Trophoblast cell (in vitro differentiated cells and primary cell): Measurements from ENCODE around the gene ELOF1.

Experiments
- DNase-seq, 2 donors: peaks; one replicate each; pipeline ENCODE4 v3.0.0-alpha.2; 2016
- H2AFZ ChIP-seq: 2 replicates; pipeline ENCODE4 v1.6.1; 2013; ENCODE audit warnings: low read length, moderate library complexity, mild to moderate bottlenecking; ENCODE audit not compliant: insufficient read depth, poor library complexity
- H2AK5ac ChIP-seq: 2 replicates; pipeline ENCODE4 v1.6.1; 2013; ENCODE audit warnings: mild to moderate bottlenecking, low read length
- H2BK120ac ChIP-seq: 2 replicates; pipeline ENCODE4 v1.6.1; 2013; ENCODE audit warnings: low read length, mild to moderate bottlenecking, moderate library complexity; ENCODE audit not compliant: insufficient read depth, poor library complexity
- H2BK12ac ChIP-seq: 2 replicates; pipeline ENCODE4 v1.6.1; 2013; ENCODE audit warnings: mild to moderate bottlenecking, low read length, moderate library complexity
- H2BK5ac ChIP-seq: 2 replicates; pipeline ENCODE4 v1.6.1; 2013; ENCODE audit warnings: low read length, low read depth, moderate library complexity, mild to moderate bottlenecking; ENCODE audit not compliant: poor library complexity
- H3K14ac ChIP-seq: 2 replicates; pipeline ENCODE4 v1.6.1; 2013; ENCODE audit warnings: mild to moderate bottlenecking, low read length
- H3K18ac ChIP-seq: 2 replicates; pipeline ENCODE4 v1.6.1; 2013; ENCODE audit warnings: mild to moderate bottlenecking, low read length
- H3K23ac ChIP-seq: 2 replicates; pipeline ENCODE4 v1.6.1; 2013; ENCODE audit warnings: low read length
- H3K27ac ChIP-seq: 2 replicates; pipeline ENCODE4 v1.5.1; 2013; ENCODE audit warnings: low read depth, mild to moderate bottlenecking, inconsistent platforms, low read length, moderate library complexity
- H3K27me3 ChIP-seq: 2 replicates; pipeline ENCODE4 v1.6.1; 2013; ENCODE audit warnings: inconsistent platforms, mild to moderate bottlenecking, low read length, moderate library complexity; ENCODE audit not compliant: insufficient read depth
- H3K36me3 ChIP-seq, 2 experiments: 1 replicate in 1 of 2; 2 replicates in 1 of 2; pipeline ENCODE4 v1.6.1; 2013; ENCODE audit warnings: low read length in 2 of 2, mild to moderate bottlenecking in 2 of 2, moderate library complexity in 1 of 2; ENCODE audit not compliant: insufficient read depth in 2 of 2, control insufficient read depth in 1 of 2
- H3K4ac ChIP-seq: 2 replicates; pipeline ENCODE4 v1.6.1; 2013; ENCODE audit warnings: low read depth, mild to moderate bottlenecking, low read length, moderate library complexity
- H3K4me1 ChIP-seq, 2 experiments: 1 replicate in 1 of 2; 2 replicates in 1 of 2; pipeline ENCODE4 v1.6.1; 2013; ENCODE audit warnings: low read length in 2 of 2, mild to moderate bottlenecking in 2 of 2, moderate library complexity in 1 of 2; ENCODE audit not compliant: insufficient read depth in 2 of 2, control insufficient read depth in 1 of 2
- H3K4me2 ChIP-seq: 2 replicates; pipeline ENCODE4 v1.6.1; 2013; ENCODE audit warnings: inconsistent platforms, mild to moderate bottlenecking, low read length, moderate library complexity
- H3K4me3 ChIP-seq: 2 replicates; pipeline ENCODE4 v1.5.1; 2013; ENCODE audit warnings: mild to moderate bottlenecking, low read depth, low read length, inconsistent platforms
- H3K79me1 ChIP-seq: one replicate; pipeline ENCODE4 v1.6.1; 2013; ENCODE audit warnings: low read length
- H3K79me2 ChIP-seq: 2 replicates; pipeline ENCODE4 v1.6.1; 2013; ENCODE audit warnings: low read length, mild to moderate bottlenecking; ENCODE audit not compliant: control insufficient read depth, insufficient read depth, poor library complexity
- H3K9ac ChIP-seq: 2 replicates; pipeline ENCODE4 v1.6.1; 2013; ENCODE audit warnings: mild to moderate bottlenecking, low read length
- H3K9me3 ChIP-seq: 2 replicates; pipeline ENCODE4 v1.6.1; 2013; ENCODE audit warnings: low read depth, mild to moderate bottlenecking, control low read depth, inconsistent platforms, low read length; ENCODE audit not compliant: insufficient read depth
- H4K12ac ChIP-seq: 2 replicates; pipeline ENCODE4 v1.6.1; 2013; ENCODE audit warnings: low read depth, mild to moderate bottlenecking, low read length, moderate library complexity
- H4K8ac ChIP-seq: 2 replicates; pipeline ENCODE4 v1.6.1; 2013; ENCODE audit warnings: low read depth, mild to moderate bottlenecking, low read length, moderate library complexity
- H4K91ac ChIP-seq: one replicate; pipeline ENCODE4 v1.6.1; 2013; ENCODE audit warnings: low read depth, mild to moderate bottlenecking, low read length, moderate library complexity
- WGBS: extraction: QIAGEN DNeasy Blood & Tissue Kit; methylation state at CpG from one replicate; pipeline ENCODE4 v1.1.7; 2013; ENCODE audit warnings: missing lambda C conversion rate; ENCODE audit not compliant: insufficient read length, insufficient coverage; ENCODE audit errors: extremely low coverage; 5-methylcytosine and 5-hydroxymethylcytosine counted together

ELOF1 gene

DNA sequence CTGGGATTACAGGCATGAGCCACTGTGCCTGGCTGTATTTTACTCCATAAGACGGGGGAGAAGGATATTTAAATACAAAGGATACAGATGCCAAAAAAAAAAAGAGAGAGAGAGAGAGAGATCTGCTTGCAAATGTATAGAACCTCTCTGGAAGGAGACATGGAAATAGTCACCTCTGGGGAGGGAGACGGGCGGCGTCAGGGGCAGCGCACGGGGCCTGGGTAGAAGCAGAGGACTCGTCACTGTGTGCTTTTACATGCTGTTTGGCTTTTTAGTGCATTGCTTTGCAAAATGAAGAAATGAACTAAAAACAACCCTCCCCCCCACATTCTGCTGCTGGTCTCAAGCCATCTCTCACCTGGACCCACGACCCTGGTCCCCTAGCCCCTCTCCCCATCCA, 48.6 kb downstream of the ELOF1 start:
- H2AK5ac ChIP-seq, result no peak overlapping the region
- WGBS, result no CpG with 5 or more reads among the region's 8 CpGs

DNA sequence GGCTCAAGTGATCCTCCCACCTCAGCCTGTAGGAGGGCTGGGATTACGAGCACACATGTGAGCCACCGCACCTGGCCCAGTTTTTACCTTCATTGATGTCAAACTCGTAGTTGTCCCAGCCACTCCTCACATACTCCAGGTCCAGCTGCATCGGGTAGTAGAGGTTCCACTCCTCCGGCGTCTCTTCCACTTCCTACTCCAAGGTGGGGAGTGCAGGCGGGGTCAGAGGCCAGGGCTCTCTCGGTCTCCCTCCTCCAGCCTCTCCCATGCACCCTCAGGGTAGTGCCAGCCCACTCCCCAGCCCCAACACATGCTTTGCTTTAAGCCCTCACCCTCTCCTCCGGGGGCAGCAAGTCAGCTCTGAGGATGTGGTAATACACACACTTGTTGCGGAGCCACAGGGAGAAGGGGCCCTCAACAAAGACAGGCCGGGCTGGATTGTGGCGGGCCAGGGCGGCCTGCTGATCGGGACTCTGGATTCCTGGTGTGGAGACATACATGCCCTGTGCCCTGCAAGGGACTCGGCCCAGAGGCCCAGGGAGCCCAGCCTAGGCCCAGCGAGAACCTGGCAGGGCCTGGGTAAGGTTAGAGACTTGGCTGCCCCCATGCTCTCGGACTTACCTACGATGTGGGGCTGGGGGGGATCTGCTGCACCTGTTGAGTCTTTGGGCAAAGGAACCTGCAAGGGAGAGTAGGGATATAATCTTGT, 51.5 kb downstream of the ELOF1 start:
- H3K18ac ChIP-seq, result no peak overlapping the region
- no CpG with 5 or more reads among the region's 18 CpGs for WGBS
- H3K27ac ChIP-seq, result peak overlapping the region; percentile 33
- H3K79me2 ChIP-seq, result peaks cover 4% of the 10 kb centered on the region
- H3K36me3 ChIP-seq, result peaks cover 6 to 12% of the 10 kb centered on the region in 2 experiments
- DNase-seq, result no peak
- H3K23ac ChIP-seq, result no peak overlapping the region
- H4K8ac ChIP-seq, result peak overlapping the region; percentile 49
- H3K9ac ChIP-seq, result no peak overlapping the region
- H2BK120ac ChIP-seq, result no peak overlapping the region
- peak overlapping the region; percentile 4 for H4K91ac ChIP-seq
- H4K12ac ChIP-seq, result no peak overlapping the region
- peaks cover 19 to 23% of the 10 kb centered on the region in 2 experiments for H3K4me1 ChIP-seq
- no peak overlapping the region for H3K4ac ChIP-seq
- no peak overlapping the region for H2AFZ ChIP-seq
- no peak overlapping the region for H2BK5ac ChIP-seq
- H3K9me3 ChIP-seq, result no peaks in the 10 kb centered on the region
- no peak overlapping the region for H3K14ac ChIP-seq
- H3K27me3 ChIP-seq, result no peaks in the 10 kb centered on the region
- H2BK12ac ChIP-seq, result no peak overlapping the region
- H3K79me1 ChIP-seq, result peaks cover 4% of the 10 kb centered on the region
- H3K4me3 ChIP-seq, result no peak overlapping the region
- H3K4me2 ChIP-seq, result no peak overlapping the region
- H2AK5ac ChIP-seq, result no peak overlapping the region

More for the DNA sequence above, 48.6 kb downstream of the ELOF1 start:
- Histone ChIP-seq H3K79me1 (peaks cover 2% of the 10 kb centered on the region), H3K27ac (no peak overlapping the region), H2AFZ (no peak overlapping the region), H3K79me2 (peaks cover 2% of the 10 kb centered on the region), H3K18ac (no peak overlapping the region), H3K27me3 (no peaks in the 10 kb centered on the region), H3K9me3 (peaks cover 2% of the 10 kb centered on the region), H3K14ac (no peak overlapping the region), H2BK12ac (no peak overlapping the region), H3K4ac (no peak overlapping the region), H4K91ac (no peak overlapping the region), H4K8ac (no peak overlapping the region), H3K9ac (no peak overlapping the region), H4K12ac (no peak overlapping the region), H2BK120ac (no peak overlapping the region), H3K4me2 (no peak overlapping the region), H3K4me3 (no peak overlapping the region), H3K36me3 (peaks cover 19 to 21% of the 10 kb centered on the region in 2 experiments), H3K23ac (no peak overlapping the region), H2BK5ac (no peak overlapping the region), H3K4me1 (peaks cover 17 to 19% of the 10 kb centered on the region in 2 experiments)
- no peak for DNase-seq

DNA sequence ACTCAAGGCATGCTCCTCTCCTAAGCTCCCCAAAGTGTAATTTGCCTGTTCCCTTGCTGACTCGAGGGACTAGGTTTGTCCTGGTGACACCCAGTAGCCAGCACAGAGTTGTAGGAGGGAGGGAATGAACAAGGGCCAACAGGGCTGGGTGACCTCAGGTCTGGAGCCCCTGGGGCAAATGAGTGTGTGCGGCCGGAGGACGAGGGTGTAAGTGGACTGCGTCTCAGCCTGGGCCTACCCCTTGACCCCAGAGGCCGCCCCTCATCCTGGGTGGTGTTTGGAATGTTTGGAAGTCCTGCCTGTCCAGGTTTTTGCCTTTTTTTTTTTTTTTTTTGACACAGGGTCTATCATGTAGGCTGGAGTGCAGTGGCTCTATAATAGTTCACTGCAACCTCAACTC, 52.1 kb downstream of the ELOF1 start:
- H2BK5ac ChIP-seq, result no peak overlapping the region

DNA sequence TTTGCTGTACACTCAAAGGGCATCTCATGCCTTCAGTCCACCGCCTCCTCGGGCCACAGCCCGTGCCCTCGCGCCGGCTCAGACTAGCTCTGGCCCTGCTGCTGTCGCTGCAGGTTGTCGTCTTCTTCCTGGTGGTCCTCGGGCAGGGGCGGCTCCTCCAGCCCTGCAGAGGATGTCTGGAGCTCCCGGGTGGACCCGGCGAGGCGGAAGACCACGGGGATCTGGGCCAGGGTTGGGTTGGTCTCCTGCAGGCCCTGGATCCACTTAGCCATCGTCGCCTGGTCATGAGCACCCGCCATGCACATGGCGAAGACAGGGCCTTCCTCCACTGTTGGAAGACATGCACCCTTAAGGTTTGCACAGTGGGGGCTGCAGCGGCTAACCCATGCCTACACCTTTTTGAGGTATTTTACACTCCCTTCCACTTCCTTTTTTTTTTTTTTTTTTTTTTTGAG, 52.9 kb downstream of the ELOF1 start:
- peak overlapping the region; percentile 69 for H3K9ac ChIP-seq
- H3K4me1 ChIP-seq, result peaks cover 19 to 23% of the 10 kb centered on the region in 2 experiments
- no peak overlapping the region for H2BK12ac ChIP-seq
- no peaks in the 10 kb centered on the region for H3K9me3 ChIP-seq
- peak overlapping the region; percentile 7 for H2BK5ac ChIP-seq
- peak overlapping the region; percentile 82 for H4K91ac ChIP-seq
- no peaks in the 10 kb centered on the region for H3K27me3 ChIP-seq
- H3K4me3 ChIP-seq, result peak overlapping the region; percentile 55
- peak overlapping the region; percentile 74 for H3K4ac ChIP-seq
- peaks cover 4% of the 10 kb centered on the region for H3K79me1 ChIP-seq
- peak overlapping the region; percentile 82 for H2BK120ac ChIP-seq
- H2AK5ac ChIP-seq, result peak overlapping the region; percentile 96
- H2AFZ ChIP-seq, result peak overlapping the region; percentile 38
- no CpG with 5 or more reads among the region's 20 CpGs for WGBS
- peak overlapping the region; percentile 83 for H3K18ac ChIP-seq
- H3K4me2 ChIP-seq, result peak overlapping the region; percentile 79
- DNase-seq, result peak; percentile 2 to 26
- H4K8ac ChIP-seq, result peak overlapping the region; percentile 96
- H3K14ac ChIP-seq, result peak overlapping the region; percentile 82
- peak overlapping the region; percentile 94 for H4K12ac ChIP-seq
- peaks cover 4% of the 10 kb centered on the region for H3K79me2 ChIP-seq
- H3K23ac ChIP-seq, result no peak overlapping the region
- H3K27ac ChIP-seq, result peak overlapping the region; percentile 15
- H3K36me3 ChIP-seq, result peaks cover 3 to 4% of the 10 kb centered on the region in 2 experiments

More for the DNA sequence above, 52.1 kb downstream of the ELOF1 start:
- H2AK5ac ChIP-seq, result peak overlapping the region; percentile 35
- H3K23ac ChIP-seq, result no peak overlapping the region
- H3K9ac ChIP-seq, result no peak overlapping the region
- H3K4me1 ChIP-seq, result peaks cover 19 to 23% of the 10 kb centered on the region in 2 experiments
- H4K12ac ChIP-seq, result no peak overlapping the region
- H4K8ac ChIP-seq, result peak overlapping the region; percentile 66
- peak overlapping the region; percentile 20 for H3K27ac ChIP-seq
- peak overlapping the region; percentile 40 for H3K18ac ChIP-seq
- no peak for DNase-seq
- H3K79me2 ChIP-seq, result peaks cover 4% of the 10 kb centered on the region
- no peaks in the 10 kb centered on the region for H3K9me3 ChIP-seq
- no peak overlapping the region for H3K4me3 ChIP-seq
- H2AFZ ChIP-seq, result no peak overlapping the region
- H3K27me3 ChIP-seq, result no peaks in the 10 kb centered on the region
- H4K91ac ChIP-seq, result peak overlapping the region; percentile 28
- WGBS, result no CpG with 5 or more reads among the region's 6 CpGs
- no peak overlapping the region for H3K14ac ChIP-seq
- H3K36me3 ChIP-seq, result peaks cover 6 to 9% of the 10 kb centered on the region in 2 experiments
- no peak overlapping the region for H3K4ac ChIP-seq
- peaks cover 4% of the 10 kb centered on the region for H3K79me1 ChIP-seq
- H3K4me2 ChIP-seq, result no peak overlapping the region
- peak overlapping the region; percentile 36 for H2BK12ac ChIP-seq
- H2BK120ac ChIP-seq, result no peak overlapping the region
